HCT116 (cell line): ENCODE results near the gene KIAA1614. TPM values are rescaled to one million over a fixed set of nuclear protein-coding genes. Genes with fewer than 3 reads are reported as not detected.

ENCODE experiments used
- ATAC-seq: fragments of 200-7000 bp; cut with Tn5 transposase; 2 replicates; pipeline ENCODE4 v1.9.1; 2020; ENCODE audit warnings: mild to moderate bottlenecking, moderate library complexity
- BruUV-seq: library from RNA; stranded (reverse); fragments of 400-500 nt; replicated peaks from 2 replicates; lab custom pipeline; 2021; lab: Mats Ljungman, UMichigan
- CTCF ChIA-PET: fragments of 300-600 bp; sonication (Branson Sonifier 250); formaldehyde crosslinking; loops from one replicate; lab custom pipeline; 2021; ENCODE audit warnings: antibody characterized with exemption; lab: Charles Lee
- POLR2A ChIA-PET: fragments of 300-600, 350-600 bp; sonication (Branson Sonifier 250); formaldehyde crosslinking; loops from one replicate; lab custom pipeline; 2021; ENCODE audit warnings: antibody characterized with exemption; lab: Charles Lee
- RAD21 ChIA-PET, 2 experiments: fragments of 300-600 bp; sonication (Branson Sonifier 250); formaldehyde crosslinking; loops; one replicate each; lab custom pipeline; 2023; ENCODE audit warnings: low total read pairs in 2 of 2; ENCODE audit not compliant: uncharacterized antibody in 2 of 2, unreplicated experiment in 2 of 2, low non-redundant PET in 1 of 2; lab: Charles Lee
- DNase-seq: peaks from one replicate; pipeline ENCODE4 v3.0.0-alpha.2; 2010; ENCODE audit warnings: low read depth, low spot score
- H2AFZ ChIP-seq: fragments of 200-600 bp; shearing (Covaris generic), sonication (generic); 2 replicates; pipeline ENCODE4 v1.6.1; 2017; ENCODE audit warnings: low read depth, mixed run types, mixed read lengths, antibody characterized with exemption, low read length; ENCODE audit not compliant: poor library complexity, severe bottlenecking
- H3K27ac ChIP-seq: 2 replicates; pipeline ENCODE4 v1.5.1; 2012; ENCODE audit warnings: low read depth, low read length
- H3K27me3 ChIP-seq: fragments of 200-600 bp; sonication (generic); 2 replicates; pipeline ENCODE4 v1.6.1; 2016; ENCODE audit warnings: mixed run types, low read length, mixed read lengths; ENCODE audit not compliant: insufficient read depth
- H3K36me3 ChIP-seq, 2 experiments: fragments of 200-500 bp in 1 of 2; fragments of 200-600 bp in 1 of 2; sonication (Bioruptor generic) in 1 of 2; sonication (generic) in 1 of 2; 2 replicates each; pipeline versions ENCODE4 v1.5.1 to v1.6.1; 2014 to 2016; ENCODE audit warnings: low read length in 2 of 2, inconsistent platforms in 1 of 2, mixed read lengths in 1 of 2, mixed run types in 1 of 2; ENCODE audit not compliant: insufficient read depth in 2 of 2, control insufficient read depth in 1 of 2
- H3K4me1 ChIP-seq, 2 experiments: fragments of 200-600 bp in 1 of 2; sonication (generic) in 1 of 2; 2 replicates each; pipeline versions ENCODE4 v1.5.1 to v1.6.1; 2012 to 2017; ENCODE audit warnings: low read length in 2 of 2, inconsistent platforms in 1 of 2, mild to moderate bottlenecking in 1 of 2, mixed read lengths in 1 of 2, mixed run types in 1 of 2, moderate library complexity in 1 of 2; ENCODE audit not compliant: insufficient read depth in 2 of 2, control insufficient read depth in 1 of 2
- H3K4me2 ChIP-seq: fragments of 200-600 bp; sonication (generic); 2 replicates; pipeline ENCODE4 v1.6.1; 2017; ENCODE audit warnings: mixed run types, low read length, mixed read lengths
- H3K4me3 ChIP-seq, 2 experiments: fragments of 200-600 bp in 1 of 2; sonication (generic) in 1 of 2; replicated peaks in 1 of 2; 2 replicates each; pipeline ENCODE4 v1.5.1; 2011 to 2016; ENCODE audit warnings: low read length in 2 of 2, control low read depth in 1 of 2, low read depth in 1 of 2, mild to moderate bottlenecking in 1 of 2, mixed read lengths in 1 of 2, mixed run types in 1 of 2
- H3K79me2 ChIP-seq: fragments of 200-600 bp; sonication (generic); 2 replicates; pipeline ENCODE4 v1.6.1; 2017; ENCODE audit warnings: mild to moderate bottlenecking, mixed run types, low read length, moderate library complexity, mixed read lengths; ENCODE audit not compliant: insufficient read depth
- H3K9ac ChIP-seq: fragments of 200-600 bp; sonication (generic); 2 replicates; pipeline ENCODE4 v1.6.1; 2016; ENCODE audit warnings: low read length, mixed read lengths
- H3K9me2 ChIP-seq: fragments of 200-600 bp; sonication (generic), shearing (Covaris generic); 2 replicates; pipeline ENCODE4 v1.6.1; 2017; ENCODE audit warnings: mixed run types, mild to moderate bottlenecking, moderate library complexity; ENCODE audit not compliant: insufficient read depth
- H3K9me3 ChIP-seq, 2 experiments: fragments of 200-500 bp in 1 of 2; fragments of 200-600 bp in 1 of 2; sonication (Bioruptor generic) in 1 of 2; sonication (generic) in 1 of 2; 2 replicates each; pipeline ENCODE4 v1.6.1; 2014 to 2017; ENCODE audit warnings: low read length in 2 of 2, mixed read lengths in 2 of 2, inconsistent platforms in 1 of 2, low read depth in 1 of 2, mild to moderate bottlenecking in 1 of 2, mixed run types in 1 of 2, moderate library complexity in 1 of 2; ENCODE audit not compliant: control insufficient read depth in 1 of 2, insufficient read depth in 1 of 2
- H4K20me1 ChIP-seq: fragments of 200-600 bp; sonication (generic), shearing (Covaris generic); 2 replicates; pipeline ENCODE4 v1.6.1; 2017; ENCODE audit warnings: mixed run types, mild to moderate bottlenecking, moderate library complexity; ENCODE audit not compliant: insufficient read depth
- CEBPB ChIP-seq: IDR thresholded peaks from 2 replicates; pipeline ENCODE4 v1.6.1; 2012; ENCODE audit warnings: low read depth
- ELF1 ChIP-seq: IDR thresholded peaks from 2 replicates; pipeline ENCODE4 v1.6.1; 2012; ENCODE audit warnings: low read depth, borderline replicate concordance
- EZH2 ChIP-seq: fragments of 200-600 bp; sonication (generic); IDR thresholded peaks from 2 replicates; pipeline ENCODE4 v1.6.1; 2017; ENCODE audit warnings: antibody characterized with exemption, mixed run types
- EZH2phosphoT487 ChIP-seq: fragments of 200-600 bp; IDR thresholded peaks from 2 replicates; pipeline ENCODE4 v1.6.1; 2018; ENCODE audit warnings: antibody characterized with exemption, borderline replicate concordance
- FOSL1 ChIP-seq: IDR thresholded peaks from 2 replicates; pipeline ENCODE4 v1.6.1; 2012; ENCODE audit warnings: low read depth
- JUND ChIP-seq: IDR thresholded peaks from 2 replicates; pipeline ENCODE4 v1.6.1; 2012
- POLR2A ChIP-seq: IDR thresholded peaks from 2 replicates; pipeline ENCODE4 v1.7.0; 2011; ENCODE audit warnings: borderline replicate concordance; ENCODE audit not compliant: insufficient read depth, insufficient read length; ENCODE audit errors: extremely low read depth
- POLR2AphosphoS5 ChIP-seq: IDR thresholded peaks from 2 replicates; pipeline ENCODE4 v1.6.1; 2011; ENCODE audit warnings: mild to moderate bottlenecking, low read depth, low read length, moderate library complexity
- RAD21 ChIP-seq: IDR thresholded peaks from 2 replicates; pipeline ENCODE4 v1.6.1; 2012; ENCODE audit warnings: low read depth, mild to moderate bottlenecking
- SP1 ChIP-seq: IDR thresholded peaks from 2 replicates; pipeline ENCODE4 v1.6.1; 2012; ENCODE audit warnings: low read depth
- SRF ChIP-seq: IDR thresholded peaks from 2 replicates; pipeline ENCODE4 v1.6.1; 2012; ENCODE audit warnings: low read depth
- TCF7L2 ChIP-seq: IDR thresholded peaks from 2 replicates; pipeline ENCODE4 v1.7.0; 2011; ENCODE audit warnings: borderline replicate concordance, inconsistent platforms; ENCODE audit not compliant: insufficient read depth, insufficient read length; ENCODE audit errors: extremely low read depth
- YY1 ChIP-seq: IDR thresholded peaks from 2 replicates; pipeline ENCODE4 v1.6.1; 2011; ENCODE audit warnings: low read length, low read depth, moderate library complexity, mild to moderate bottlenecking; ENCODE audit not compliant: insufficient replicate concordance; ENCODE audit errors: extremely low read depth
- ZFX ChIP-seq: fragments of 450-650 bp; IDR thresholded peaks from 2 replicates; pipeline ENCODE4 v1.6.1; 2017
- ZNF274 ChIP-seq: fragments of 200-500 bp; sonication (Bioruptor generic); IDR thresholded peaks from 2 replicates; pipeline ENCODE4 v1.6.1; 2014; ENCODE audit warnings: mild to moderate bottlenecking, low read depth, low read length, inconsistent platforms
- intact Hi-C: fragments of 100-400 bp; cut with micrococcal nuclease; formaldehyde crosslinking; loops from 2 replicates; pipeline ENCODE4 v1.10.0; 2022
- total RNA-seq: library from RNA; stranded (reverse); gene quantifications from one replicate; pipeline ENCODE4 v1.2.1, GENCODE V29; 2021; ENCODE audit not compliant: unreplicated experiment
- TF ChIP-seq, protein P1 (sequence below): IDR thresholded peaks from 2 replicates; pipeline ENCODE4 v1.6.1; 2012; ENCODE audit warnings: low read depth
- TF ChIP-seq, protein P2 (sequence below): IDR thresholded peaks from 2 replicates; pipeline ENCODE4 v1.6.1; 2012

KIAA1614 gene
- total RNA-seq, 1 experiment from 2014 or later = 0.25 TPM

DNA sequence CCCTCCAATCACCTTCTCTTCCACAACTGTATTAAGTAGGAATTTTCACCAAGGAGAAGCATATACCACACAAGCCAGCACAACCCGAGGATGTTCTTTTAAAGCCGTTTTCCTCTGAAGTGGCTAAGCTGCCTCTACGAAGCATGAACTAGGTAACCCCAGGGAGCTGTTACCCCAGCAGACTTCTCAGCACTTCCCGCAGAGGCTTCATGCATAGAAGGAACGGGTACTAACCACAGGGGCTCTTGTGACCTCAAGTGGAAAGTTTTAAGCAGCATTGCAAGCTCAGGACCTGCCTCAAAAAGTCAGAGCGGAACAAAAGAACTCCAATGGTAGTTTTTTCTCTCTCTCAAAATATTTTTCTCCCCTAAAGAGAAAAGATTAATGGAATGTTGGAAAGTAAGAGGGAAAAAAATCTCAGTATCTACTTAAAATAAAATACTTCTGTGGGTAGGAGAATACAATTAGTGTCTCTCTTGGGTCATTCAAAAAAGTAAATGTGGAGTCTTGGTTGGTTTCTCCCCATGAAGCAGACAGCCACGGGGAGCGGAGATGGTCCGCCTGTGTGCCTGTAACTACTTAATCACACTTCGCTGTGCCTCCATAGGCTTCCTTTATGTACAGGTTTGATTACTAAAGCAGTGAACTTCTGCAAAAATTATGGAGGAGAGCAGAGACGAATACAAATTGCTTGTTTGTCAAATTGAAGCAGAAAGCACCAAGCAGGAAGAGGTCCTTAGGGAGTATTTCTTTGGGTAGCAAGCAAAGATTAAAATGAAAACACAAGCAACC, 69.1 kb downstream of the KIAA1614 start:
- ChIA-PET RAD21 (no interaction called here), CTCF (no interaction called here), POLR2A (no interaction called here)
- H3K36me3 ChIP-seq = peaks cover 16 to 40% of the 10 kb centered on the region in 2 experiments
- H3K27ac ChIP-seq = no peak overlapping the region
- no peaks in the 10 kb centered on the region for H4K20me1 ChIP-seq
- H3K27me3 ChIP-seq = no peaks in the 10 kb centered on the region
- H3K9ac ChIP-seq = no peak overlapping the region
- ATAC-seq = no peak
- DNase-seq = no peak
- no peaks in the 10 kb centered on the region for H3K9me3 ChIP-seq
- BruUV-seq = no TSS peak
- H3K79me2 ChIP-seq = no peaks in the 10 kb centered on the region
- TF ChIP-seq JUND (no peak), RAD21 (no peak), YY1 (no peak), FOSL1 (no peak), ZFX (no peak)
- H3K4me1 ChIP-seq = no peaks in the 10 kb centered on the region
- intact Hi-C loops = no loop called here
- no peak overlapping the region for H2AFZ ChIP-seq
- no peaks in the 10 kb centered on the region for H3K9me2 ChIP-seq
- no peak overlapping the region for H3K4me3 ChIP-seq
- H3K4me2 ChIP-seq = no peak overlapping the region

DNA sequence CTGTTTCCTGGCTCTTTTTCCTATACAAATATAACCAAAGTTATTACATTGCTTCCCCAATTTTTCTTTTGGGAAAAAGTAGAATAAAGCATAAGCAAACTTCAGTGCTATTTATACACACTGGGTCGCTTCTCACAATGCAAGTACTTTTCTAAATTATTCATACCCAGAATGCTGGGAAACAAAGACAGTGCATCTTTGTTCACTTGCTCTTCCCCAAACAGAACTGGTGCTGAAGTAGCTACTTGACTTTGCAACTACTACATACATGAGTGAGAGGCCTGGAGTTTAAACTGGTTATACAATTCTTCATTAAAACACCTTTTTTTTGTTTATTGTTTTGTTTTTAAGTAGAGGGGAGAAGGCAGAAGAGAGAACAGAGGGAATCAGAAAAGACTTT, 69.7 kb downstream of the KIAA1614 start:
- Histone ChIP-seq H2AFZ (no peak overlapping the region), H3K36me3 (peaks cover 18 to 46% of the 10 kb centered on the region in 2 experiments), H3K9me2 (no peaks in the 10 kb centered on the region), H3K4me1 (no peaks in the 10 kb centered on the region), H4K20me1 (no peaks in the 10 kb centered on the region), H3K79me2 (no peaks in the 10 kb centered on the region), H3K27me3 (no peaks in the 10 kb centered on the region), H3K4me3 (no peak overlapping the region), H3K27ac (no peak overlapping the region), H3K4me2 (no peak overlapping the region), H3K9ac (no peak overlapping the region), H3K9me3 (no peaks in the 10 kb centered on the region)
- ATAC-seq (no peak), DNase-seq (no peak)
- POLR2A ChIA-PET = no interaction called here
- TF ChIP-seq, protein P1, sequence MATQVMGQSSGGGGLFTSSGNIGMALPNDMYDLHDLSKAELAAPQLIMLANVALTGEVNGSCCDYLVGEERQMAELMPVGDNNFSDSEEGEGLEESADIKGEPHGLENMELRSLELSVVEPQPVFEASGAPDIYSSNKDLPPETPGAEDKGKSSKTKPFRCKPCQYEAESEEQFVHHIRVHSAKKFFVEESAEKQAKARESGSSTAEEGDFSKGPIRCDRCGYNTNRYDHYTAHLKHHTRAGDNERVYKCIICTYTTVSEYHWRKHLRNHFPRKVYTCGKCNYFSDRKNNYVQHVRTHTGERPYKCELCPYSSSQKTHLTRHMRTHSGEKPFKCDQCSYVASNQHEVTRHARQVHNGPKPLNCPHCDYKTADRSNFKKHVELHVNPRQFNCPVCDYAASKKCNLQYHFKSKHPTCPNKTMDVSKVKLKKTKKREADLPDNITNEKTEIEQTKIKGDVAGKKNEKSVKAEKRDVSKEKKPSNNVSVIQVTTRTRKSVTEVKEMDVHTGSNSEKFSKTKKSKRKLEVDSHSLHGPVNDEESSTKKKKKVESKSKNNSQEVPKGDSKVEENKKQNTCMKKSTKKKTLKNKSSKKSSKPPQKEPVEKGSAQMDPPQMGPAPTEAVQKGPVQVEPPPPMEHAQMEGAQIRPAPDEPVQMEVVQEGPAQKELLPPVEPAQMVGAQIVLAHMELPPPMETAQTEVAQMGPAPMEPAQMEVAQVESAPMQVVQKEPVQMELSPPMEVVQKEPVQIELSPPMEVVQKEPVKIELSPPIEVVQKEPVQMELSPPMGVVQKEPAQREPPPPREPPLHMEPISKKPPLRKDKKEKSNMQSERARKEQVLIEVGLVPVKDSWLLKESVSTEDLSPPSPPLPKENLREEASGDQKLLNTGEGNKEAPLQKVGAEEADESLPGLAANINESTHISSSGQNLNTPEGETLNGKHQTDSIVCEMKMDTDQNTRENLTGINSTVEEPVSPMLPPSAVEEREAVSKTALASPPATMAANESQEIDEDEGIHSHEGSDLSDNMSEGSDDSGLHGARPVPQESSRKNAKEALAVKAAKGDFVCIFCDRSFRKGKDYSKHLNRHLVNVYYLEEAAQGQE = no peak
- TF ChIP-seq JUND (no peak), POLR2A (no peak), SRF (no peak), ZFX (no peak), CEBPB (no peak), ZNF274 (no peak), POLR2AphosphoS5 (no peak), FOSL1 (no peak), EZH2phosphoT487 (no peak), ELF1 (no peak), TCF7L2 (no peak), SP1 (no peak), EZH2 (no peak)
- TF ChIP-seq, protein P2, sequence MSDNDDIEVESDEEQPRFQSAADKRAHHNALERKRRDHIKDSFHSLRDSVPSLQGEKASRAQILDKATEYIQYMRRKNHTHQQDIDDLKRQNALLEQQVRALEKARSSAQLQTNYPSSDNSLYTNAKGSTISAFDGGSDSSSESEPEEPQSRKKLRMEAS = no peak
- CTCF ChIA-PET = no interaction called here
- intact Hi-C loops = no loop called here
- RAD21 ChIA-PET = no interaction called here
- no TSS peak for BruUV-seq
